ENCODE measurements around the gene FER1L5.
A peak's percentile ranks its signal among the peaks of the same experiment; 100 is the strongest.

Gene FER1L5

GRCh38 chr2:96683307-96683706 lies 40.7 kb downstream of the FER1L5 start:
- H3K79me1 ChIP-seq (ENCODE audit: low read length): no peaks in the 10 kb centered on the region
- H4K8ac ChIP-seq (ENCODE audit: low read depth, low read length): no peak overlapping the region
- H2BK120ac ChIP-seq (ENCODE audit: insufficient read depth, low read length, poor library complexity): no peak overlapping the region
- H3K9me3 ChIP-seq (ENCODE audit: insufficient read depth, low read depth, low read length): peaks cover 2% of the 10 kb centered on the region
- no peaks in the 10 kb centered on the region for H3K27me3 ChIP-seq (ENCODE audit: insufficient read depth, low read length)
- no peak overlapping the region for H3K4ac ChIP-seq (ENCODE audit: low read depth, low read length)
- no peak overlapping the region for H3K14ac ChIP-seq (ENCODE audit: low read length)
- no peak for DNase-seq
- no peak overlapping the region for H3K4me2 ChIP-seq (ENCODE audit: low read length)
- no peak overlapping the region for H3K23ac ChIP-seq (ENCODE audit: low read length)
- no peaks in the 10 kb centered on the region for H3K79me2 ChIP-seq (ENCODE audit: control insufficient read depth, insufficient read depth, low read length, poor library complexity)
- H2BK12ac ChIP-seq (ENCODE audit: low read length): no peak overlapping the region
- H2BK5ac ChIP-seq (ENCODE audit: low read depth, low read length, poor library complexity): no peak overlapping the region
- H4K12ac ChIP-seq (ENCODE audit: low read depth, low read length): no peak overlapping the region
- no peak overlapping the region for H2AK5ac ChIP-seq (ENCODE audit: low read length)
- H3K4me1 ChIP-seq (ENCODE audit: control insufficient read depth in 1 of 2, insufficient read depth in 2 of 2, low read length in 2 of 2): no peaks in the 10 kb centered on the region
- no peak overlapping the region for H3K9ac ChIP-seq (ENCODE audit: low read length)
- no peak overlapping the region for H3K27ac ChIP-seq (ENCODE audit: low read depth, low read length)
- WGBS (ENCODE audit: extremely low coverage, insufficient coverage, insufficient read length): no CpG with 5 or more reads among the region's 5 CpGs
- H2AFZ ChIP-seq (ENCODE audit: insufficient read depth, low read length, poor library complexity): no peak overlapping the region
- H3K18ac ChIP-seq (ENCODE audit: low read length): no peak overlapping the region
- no peak overlapping the region for H3K4me3 ChIP-seq (ENCODE audit: low read depth, low read length)
- H4K91ac ChIP-seq (ENCODE audit: low read depth, low read length): no peak overlapping the region
- H3K36me3 ChIP-seq (ENCODE audit: control insufficient read depth in 1 of 2, insufficient read depth in 2 of 2, low read length in 2 of 2): no peaks in the 10 kb centered on the region

DNA sequence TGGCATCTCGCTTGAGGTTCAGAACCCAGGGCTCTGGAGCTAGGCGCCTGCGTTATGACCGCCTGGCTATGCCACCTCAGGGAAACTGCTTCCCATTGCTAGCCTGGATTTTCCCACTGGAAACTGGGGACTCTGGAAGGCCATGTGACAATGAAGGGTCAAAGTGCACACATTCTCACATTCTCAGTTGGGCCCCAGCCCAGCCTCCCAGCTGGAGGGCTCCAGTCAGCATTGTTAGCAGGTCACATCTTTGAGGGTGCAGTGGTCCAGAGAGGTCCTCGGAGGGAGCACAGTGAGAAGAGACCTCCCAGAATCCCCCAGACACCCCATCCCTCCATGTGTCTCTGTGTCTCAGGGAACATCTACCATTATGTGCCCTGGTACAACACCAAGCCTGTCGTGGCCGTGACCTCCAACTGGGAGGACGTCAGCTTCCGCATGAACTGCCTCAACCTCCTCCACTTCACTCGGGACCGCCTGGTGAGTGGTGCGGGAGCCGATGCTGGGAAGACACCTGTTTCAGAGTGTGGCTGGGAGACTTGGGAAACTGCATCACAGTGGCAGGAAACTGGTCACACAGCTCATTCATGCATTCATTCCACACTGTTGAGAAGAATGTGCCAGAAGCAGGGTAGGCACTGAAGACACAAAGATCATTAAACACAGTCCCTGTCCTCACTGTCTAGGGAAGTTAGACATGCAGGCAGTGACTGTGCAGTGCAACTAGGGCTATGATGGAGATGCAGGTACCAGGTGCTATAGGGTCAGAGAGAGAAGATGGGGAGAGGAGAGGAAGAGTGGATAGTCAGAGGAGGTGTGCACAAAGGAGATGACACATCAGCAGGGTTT lies 41.6 kb downstream of the FER1L5 start:
- Histone ChIP-seq H3K9ac (ENCODE audit: low read length) (no peak overlapping the region), H3K79me2 (ENCODE audit: control insufficient read depth, insufficient read depth, low read length, poor library complexity) (no peaks in the 10 kb centered on the region), H3K4me2 (ENCODE audit: low read length) (no peak overlapping the region), H2AFZ (ENCODE audit: insufficient read depth, low read length, poor library complexity) (no peak overlapping the region), H3K18ac (ENCODE audit: low read length) (no peak overlapping the region), H4K12ac (ENCODE audit: low read depth, low read length) (no peak overlapping the region), H3K4ac (ENCODE audit: low read depth, low read length) (no peak overlapping the region), H3K9me3 (ENCODE audit: insufficient read depth, low read depth, low read length) (peaks cover 2% of the 10 kb centered on the region), H2AK5ac (ENCODE audit: low read length) (no peak overlapping the region), H3K4me1 (ENCODE audit: control insufficient read depth in 1 of 2, insufficient read depth in 2 of 2, low read length in 2 of 2) (no peaks in the 10 kb centered on the region), H3K23ac (ENCODE audit: low read length) (no peak overlapping the region), H2BK5ac (ENCODE audit: low read depth, low read length, poor library complexity) (no peak overlapping the region), H3K27me3 (ENCODE audit: insufficient read depth, low read length) (no peaks in the 10 kb centered on the region), H2BK120ac (ENCODE audit: insufficient read depth, low read length, poor library complexity) (no peak overlapping the region), H2BK12ac (ENCODE audit: low read length) (no peak overlapping the region), H3K79me1 (ENCODE audit: low read length) (no peaks in the 10 kb centered on the region), H3K4me3 (ENCODE audit: low read depth, low read length) (no peak overlapping the region), H3K14ac (ENCODE audit: low read length) (no peak overlapping the region), H3K36me3 (ENCODE audit: control insufficient read depth in 1 of 2, insufficient read depth in 2 of 2, low read length in 2 of 2) (no peaks in the 10 kb centered on the region), H3K27ac (ENCODE audit: low read depth, low read length) (no peak overlapping the region), H4K8ac (ENCODE audit: low read depth, low read length) (no peak overlapping the region), H4K91ac (ENCODE audit: low read depth, low read length) (no peak overlapping the region)
- WGBS (ENCODE audit: extremely low coverage, insufficient coverage, insufficient read length): no CpG with 5 or more reads among the region's 13 CpGs
- peak; percentile 90 to 94 for DNase-seq

- H2BK12ac ChIP-seq (ENCODE audit: low read length): no peak overlapping the region
- H2AK5ac ChIP-seq (ENCODE audit: low read length): no peak overlapping the region
- no peaks in the 10 kb centered on the region for H3K36me3 ChIP-seq (ENCODE audit: control insufficient read depth in 1 of 2, insufficient read depth in 2 of 2, low read length in 2 of 2)
- H3K23ac ChIP-seq (ENCODE audit: low read length): no peak overlapping the region
- no peak for DNase-seq
- H2AFZ ChIP-seq (ENCODE audit: insufficient read depth, low read length, poor library complexity): no peak overlapping the region
- no peak overlapping the region for H3K4me2 ChIP-seq (ENCODE audit: low read length)
- H3K4ac ChIP-seq (ENCODE audit: low read depth, low read length): no peak overlapping the region
- no peak overlapping the region for H4K8ac ChIP-seq (ENCODE audit: low read depth, low read length)
- peaks cover 2% of the 10 kb centered on the region for H3K9me3 ChIP-seq (ENCODE audit: insufficient read depth, low read depth, low read length)
- H4K91ac ChIP-seq (ENCODE audit: low read depth, low read length): no peak overlapping the region
- H3K18ac ChIP-seq (ENCODE audit: low read length): no peak overlapping the region
- H3K79me1 ChIP-seq (ENCODE audit: low read length): no peaks in the 10 kb centered on the region
- no peak overlapping the region for H3K27ac ChIP-seq (ENCODE audit: low read depth, low read length)
- no peak overlapping the region for H4K12ac ChIP-seq (ENCODE audit: low read depth, low read length)
- WGBS (ENCODE audit: extremely low coverage, insufficient coverage, insufficient read length): no CpG with 5 or more reads among the region's 16 CpGs
- no peak overlapping the region for H3K9ac ChIP-seq (ENCODE audit: low read length)
- no peak overlapping the region for H2BK120ac ChIP-seq (ENCODE audit: insufficient read depth, low read length, poor library complexity)
- H2BK5ac ChIP-seq (ENCODE audit: low read depth, low read length, poor library complexity): no peak overlapping the region
- H3K79me2 ChIP-seq (ENCODE audit: control insufficient read depth, insufficient read depth, low read length, poor library complexity): no peaks in the 10 kb centered on the region
- H3K14ac ChIP-seq (ENCODE audit: low read length): no peak overlapping the region
- H3K4me3 ChIP-seq (ENCODE audit: low read depth, low read length): no peak overlapping the region
- H3K27me3 ChIP-seq (ENCODE audit: insufficient read depth, low read length): no peaks in the 10 kb centered on the region
- H3K4me1 ChIP-seq (ENCODE audit: control insufficient read depth in 1 of 2, insufficient read depth in 2 of 2, low read length in 2 of 2): no peaks in the 10 kb centered on the region
These were observed 42.5 kb downstream of the FER1L5 start for GRCh38 chr2:96684883-96685576.

- Histone ChIP-seq H3K23ac (ENCODE audit: low read length) (no peak overlapping the region), H3K14ac (ENCODE audit: low read length) (no peak overlapping the region), H3K4me3 (ENCODE audit: low read depth, low read length) (no peak overlapping the region), H3K36me3 (ENCODE audit: control insufficient read depth in 1 of 2, insufficient read depth in 2 of 2, low read length in 2 of 2) (no peaks in the 10 kb centered on the region), H3K4ac (ENCODE audit: low read depth, low read length) (no peak overlapping the region), H3K27me3 (ENCODE audit: insufficient read depth, low read length) (no peaks in the 10 kb centered on the region), H3K79me2 (ENCODE audit: control insufficient read depth, insufficient read depth, low read length, poor library complexity) (no peaks in the 10 kb centered on the region), H4K8ac (ENCODE audit: low read depth, low read length) (no peak overlapping the region), H4K91ac (ENCODE audit: low read depth, low read length) (no peak overlapping the region), H2BK5ac (ENCODE audit: low read depth, low read length, poor library complexity) (no peak overlapping the region), H3K27ac (ENCODE audit: low read depth, low read length) (no peak overlapping the region), H2AK5ac (ENCODE audit: low read length) (no peak overlapping the region), H3K79me1 (ENCODE audit: low read length) (peaks cover 4% of the 10 kb centered on the region), H3K9ac (ENCODE audit: low read length) (no peak overlapping the region), H2BK120ac (ENCODE audit: insufficient read depth, low read length, poor library complexity) (no peak overlapping the region), H4K12ac (ENCODE audit: low read depth, low read length) (no peak overlapping the region), H3K4me1 (ENCODE audit: control insufficient read depth in 1 of 2, insufficient read depth in 2 of 2, low read length in 2 of 2) (peaks cover 0 to 5% of the 10 kb centered on the region in 2 experiments), H3K18ac (ENCODE audit: low read length) (no peak overlapping the region), H3K4me2 (ENCODE audit: low read length) (no peak overlapping the region), H2BK12ac (ENCODE audit: low read length) (no peak overlapping the region), H3K9me3 (ENCODE audit: insufficient read depth, low read depth, low read length) (peaks cover 2% of the 10 kb centered on the region), H2AFZ (ENCODE audit: insufficient read depth, low read length, poor library complexity) (peak overlapping the region; percentile 37)
- DNase-seq: peak; percentile 21 to 51
- no CpG with 5 or more reads among the region's 19 CpGs for WGBS (ENCODE audit: extremely low coverage, insufficient coverage, insufficient read length)
These were observed 43.3 kb downstream of the FER1L5 start for GRCh38 chr2:96685577-96686459.

Data from trophoblast cell (in vitro differentiated cells and primary cell).